H1 (cell line): ENCODE data around the gene CDC14B. TPM values are rescaled to one million over a fixed set of nuclear protein-coding genes. Genes with fewer than 3 reads are reported as not detected.

Experiments
- CHD2 ChIP-seq: IDR thresholded peaks from 2 replicates; pipeline ENCODE4 v1.6.1; 2012; ENCODE audit warnings: low read length, improper control_type of control experiment
- CTBP2 ChIP-seq: IDR thresholded peaks from 2 replicates; pipeline ENCODE4 v1.7.0; 2011; ENCODE audit warnings: borderline replicate concordance, mild to moderate bottlenecking, moderate library complexity, mixed read lengths, low read length; ENCODE audit not compliant: insufficient read depth, insufficient read length
- EGR1 ChIP-seq: IDR thresholded peaks from 2 replicates; pipeline ENCODE4 v1.6.1; 2011; ENCODE audit warnings: low read depth, low read length, borderline replicate concordance
- EP300 ChIP-seq, 2 experiments: IDR thresholded peaks; 1 replicate in 1 of 2; 2 replicates in 1 of 2; pipeline ENCODE4 v1.6.1; 2011 to 2012; ENCODE audit warnings: low read depth in 2 of 2, low read length in 2 of 2, mild to moderate bottlenecking in 2 of 2, borderline replicate concordance in 1 of 2, inconsistent platforms in 1 of 2, moderate library complexity in 1 of 2
- TAF1 ChIP-seq: IDR thresholded peaks from 2 replicates; pipeline ENCODE4 v1.6.1; 2011; ENCODE audit warnings: mild to moderate bottlenecking, low read depth, low read length
- TAF7 ChIP-seq: optimal IDR thresholded peaks from 2 replicates; pipeline ENCODE3; 2011; ENCODE audit warnings: low read depth, mild to moderate bottlenecking, inconsistent platforms, low read length, moderate library complexity, borderline replicate concordance
- polyA plus RNA-seq, 7 experiments: library from polyadenylated mRNA; depleted of rRNA in 3 of 7; stranded (reverse) in 5 of 7; unstranded in 2 of 7; fragments of >200 nt in 5 of 7; fragments of 200-250 nt in 2 of 7; gene quantifications; 1 replicate in 5 of 7; 2 replicates in 1 of 7; 4 replicates in 1 of 7; pipeline versions ENCODE4 v1.2.1 to v1.2.3, GENCODE V29; 2011 to 2013; ENCODE audit warnings: missing spikeins in 2 of 7, mixed read lengths in 2 of 7
- total RNA-seq: library from RNA; stranded (reverse); fragmentation: NEBNext Ultra II Directional; extraction: Animal tissue kit (Norgen Biotek cat#: 25700); gene quantifications from 2 replicates; pipeline ENCODE4 v1.2.1, GENCODE V29; 2021

CDC14B gene
- total and polyA plus RNA-seq, 2 of the 8 experiments (the other 6 are each of a cell fraction or from before 2014, with no cell fraction given) = 17.2 to 44.6 TPM

DNA sequence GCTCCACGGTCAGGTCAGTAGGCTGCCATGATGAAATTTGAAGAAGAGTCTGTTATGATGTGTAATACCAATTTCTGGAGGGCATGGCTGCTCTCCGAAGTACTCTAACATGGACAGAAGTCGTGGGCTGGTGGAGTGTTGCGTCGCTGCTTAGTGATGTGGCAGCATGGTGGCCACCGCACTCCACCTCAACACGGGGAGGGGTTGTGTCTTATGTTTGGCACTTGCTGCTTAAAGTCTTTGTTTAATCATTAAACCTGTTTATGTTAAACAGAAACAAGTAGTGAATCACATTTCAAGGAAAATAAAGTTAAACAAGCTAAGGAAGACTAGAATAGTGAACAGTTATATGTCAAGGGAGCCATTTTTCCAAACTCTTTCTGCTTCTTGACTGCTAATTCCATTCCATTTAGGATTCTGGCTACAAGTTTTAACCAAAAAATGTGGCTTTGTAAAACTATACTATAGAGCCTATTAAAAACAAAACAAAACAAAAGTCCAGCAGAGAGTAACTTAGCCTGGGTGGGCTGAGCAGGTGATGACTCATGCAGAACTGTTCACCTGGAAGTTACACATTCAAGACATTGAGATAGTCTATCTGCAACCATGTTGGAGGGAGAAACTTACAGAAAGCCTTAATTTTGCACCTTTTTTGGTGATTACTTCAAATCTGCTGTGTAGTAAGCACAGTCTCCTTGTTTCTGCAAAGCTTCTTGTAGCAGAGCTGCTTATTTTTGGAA is 160.2 kb downstream of the CDC14B start (continued):
- TF ChIP-seq EP300 (IDR thresholded peaks at IDR 0.05; ENCODE audit: borderline replicate concordance in 1 of 2, low read depth in 2 of 2, low read length in 2 of 2) (no peak), TAF7 (no peak), TAF1 (no peak), CHD2 (no peak), EGR1 (no peak), CTBP2 (no peak)
